SK-N-SH treated with all-trans-retinoic acid at 6 μM for 48 hours (cell line): Measurements from ENCODE around the gene NUMA1.

Experiments
- ATAC-seq: fragments of 200-7000 bp; cut with Tn5 transposase; 3 replicates; pipeline ENCODE4 v1.9.1; 2020; ENCODE audit warnings: mild to moderate bottlenecking, moderate library complexity
- ARNTL ChIP-seq: fragments of 450-650 bp; formaldehyde crosslinking; IDR thresholded peaks from 2 replicates; pipeline ENCODE4 v1.5.0; 2020; ENCODE audit warnings: low read depth, mild to moderate bottlenecking, moderate library complexity, borderline replicate concordance
- BACH2 ChIP-seq: fragments of 250-450 bp; sonication (Bioruptor Pico); IDR thresholded peaks from 2 replicates; pipeline ENCODE4 v1.9.0; 2021; ENCODE audit warnings: mild to moderate bottlenecking, borderline replicate concordance
- CSDC2 ChIP-seq: fragments of 250-450 bp; sonication (Bioruptor Pico); IDR thresholded peaks from 2 replicates; pipeline ENCODE4 v1.5.0; 2020; ENCODE audit warnings: mild to moderate bottlenecking, moderate library complexity
- ISL1 ChIP-seq: fragments of 250-450 bp; sonication (Bioruptor Pico); IDR thresholded peaks from 2 replicates; pipeline ENCODE4 v2.1.2; 2022; ENCODE audit warnings: mild to moderate bottlenecking, moderate library complexity
- PPARA ChIP-seq: fragments of 250-450 bp; sonication (Bioruptor Pico); IDR thresholded peaks from 2 replicates; pipeline ENCODE4 v1.5.0; 2020; ENCODE audit warnings: mild to moderate bottlenecking, borderline replicate concordance
- RARB ChIP-seq: fragments of 250-450 bp; sonication (Bioruptor Pico); IDR thresholded peaks from 2 replicates; pipeline ENCODE4 v1.8.0; 2021; ENCODE audit warnings: mild to moderate bottlenecking, moderate library complexity
- SNAI2 ChIP-seq: fragments of 250-450 bp; sonication (Bioruptor Pico); IDR thresholded peaks from 2 replicates; pipeline ENCODE4 v1.5.0; 2020; ENCODE audit warnings: mild to moderate bottlenecking, moderate library complexity
- TCF4 ChIP-seq: fragments of 250-450 bp; sonication (Bioruptor Pico); IDR thresholded peaks from 2 replicates; pipeline ENCODE4 v1.8.0; 2021; ENCODE audit warnings: mild to moderate bottlenecking, moderate library complexity, borderline replicate concordance
- TOX ChIP-seq: fragments of 250-450 bp; sonication (Bioruptor Pico); IDR thresholded peaks from 2 replicates; pipeline ENCODE4 v1.8.0; 2021; ENCODE audit warnings: mild to moderate bottlenecking, moderate library complexity, borderline replicate concordance
- ZC3H10 ChIP-seq: fragments of 250-450 bp; sonication (Bioruptor Pico); IDR thresholded peaks from 2 replicates; pipeline ENCODE4 v1.5.1; 2021; ENCODE audit warnings: mild to moderate bottlenecking, moderate library complexity
- ZFP3 ChIP-seq: fragments of 250-450 bp; sonication (Bioruptor Pico); IDR thresholded peaks from 2 replicates; pipeline ENCODE4 v1.5.0; 2020; ENCODE audit warnings: mild to moderate bottlenecking, moderate library complexity
- ZFP30 ChIP-seq: fragments of 450-650 bp; formaldehyde crosslinking; IDR thresholded peaks from 2 replicates; pipeline ENCODE4 v1.5.0; 2022; ENCODE audit warnings: mild to moderate bottlenecking, moderate library complexity
- ZNF70 ChIP-seq: fragments of 450-650 bp; formaldehyde crosslinking; IDR thresholded peaks from 2 replicates; pipeline ENCODE4 v1.5.0; 2020; ENCODE audit warnings: mild to moderate bottlenecking, moderate library complexity
- ZNF8 ChIP-seq: fragments of 450-650 bp; formaldehyde crosslinking; IDR thresholded peaks from 2 replicates; pipeline ENCODE4 v1.5.0; 2020; ENCODE audit warnings: mild to moderate bottlenecking, moderate library complexity
- TF ChIP-seq, protein P1 (sequence below): fragments of 250-450 bp; sonication (Bioruptor Pico); IDR thresholded peaks from 2 replicates; pipeline ENCODE4 v1.5.0; 2020; ENCODE audit warnings: mild to moderate bottlenecking, moderate library complexity
- TF ChIP-seq, protein P2 (sequence below): fragments of 250-450 bp; sonication (Bioruptor Pico); IDR thresholded peaks from 2 replicates; pipeline ENCODE4 v1.5.1; 2021; ENCODE audit warnings: mild to moderate bottlenecking, moderate library complexity
- TF ChIP-seq, protein P3 (sequence below): fragments of 250-450 bp; sonication (Bioruptor Pico); IDR thresholded peaks from 2 replicates; pipeline ENCODE4 v1.5.1; 2020; ENCODE audit warnings: low read depth, mild to moderate bottlenecking, moderate library complexity

NUMA1 gene, protein sequence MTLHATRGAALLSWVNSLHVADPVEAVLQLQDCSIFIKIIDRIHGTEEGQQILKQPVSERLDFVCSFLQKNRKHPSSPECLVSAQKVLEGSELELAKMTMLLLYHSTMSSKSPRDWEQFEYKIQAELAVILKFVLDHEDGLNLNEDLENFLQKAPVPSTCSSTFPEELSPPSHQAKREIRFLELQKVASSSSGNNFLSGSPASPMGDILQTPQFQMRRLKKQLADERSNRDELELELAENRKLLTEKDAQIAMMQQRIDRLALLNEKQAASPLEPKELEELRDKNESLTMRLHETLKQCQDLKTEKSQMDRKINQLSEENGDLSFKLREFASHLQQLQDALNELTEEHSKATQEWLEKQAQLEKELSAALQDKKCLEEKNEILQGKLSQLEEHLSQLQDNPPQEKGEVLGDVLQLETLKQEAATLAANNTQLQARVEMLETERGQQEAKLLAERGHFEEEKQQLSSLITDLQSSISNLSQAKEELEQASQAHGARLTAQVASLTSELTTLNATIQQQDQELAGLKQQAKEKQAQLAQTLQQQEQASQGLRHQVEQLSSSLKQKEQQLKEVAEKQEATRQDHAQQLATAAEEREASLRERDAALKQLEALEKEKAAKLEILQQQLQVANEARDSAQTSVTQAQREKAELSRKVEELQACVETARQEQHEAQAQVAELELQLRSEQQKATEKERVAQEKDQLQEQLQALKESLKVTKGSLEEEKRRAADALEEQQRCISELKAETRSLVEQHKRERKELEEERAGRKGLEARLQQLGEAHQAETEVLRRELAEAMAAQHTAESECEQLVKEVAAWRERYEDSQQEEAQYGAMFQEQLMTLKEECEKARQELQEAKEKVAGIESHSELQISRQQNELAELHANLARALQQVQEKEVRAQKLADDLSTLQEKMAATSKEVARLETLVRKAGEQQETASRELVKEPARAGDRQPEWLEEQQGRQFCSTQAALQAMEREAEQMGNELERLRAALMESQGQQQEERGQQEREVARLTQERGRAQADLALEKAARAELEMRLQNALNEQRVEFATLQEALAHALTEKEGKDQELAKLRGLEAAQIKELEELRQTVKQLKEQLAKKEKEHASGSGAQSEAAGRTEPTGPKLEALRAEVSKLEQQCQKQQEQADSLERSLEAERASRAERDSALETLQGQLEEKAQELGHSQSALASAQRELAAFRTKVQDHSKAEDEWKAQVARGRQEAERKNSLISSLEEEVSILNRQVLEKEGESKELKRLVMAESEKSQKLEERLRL (N-terminal part only)

DNA sequence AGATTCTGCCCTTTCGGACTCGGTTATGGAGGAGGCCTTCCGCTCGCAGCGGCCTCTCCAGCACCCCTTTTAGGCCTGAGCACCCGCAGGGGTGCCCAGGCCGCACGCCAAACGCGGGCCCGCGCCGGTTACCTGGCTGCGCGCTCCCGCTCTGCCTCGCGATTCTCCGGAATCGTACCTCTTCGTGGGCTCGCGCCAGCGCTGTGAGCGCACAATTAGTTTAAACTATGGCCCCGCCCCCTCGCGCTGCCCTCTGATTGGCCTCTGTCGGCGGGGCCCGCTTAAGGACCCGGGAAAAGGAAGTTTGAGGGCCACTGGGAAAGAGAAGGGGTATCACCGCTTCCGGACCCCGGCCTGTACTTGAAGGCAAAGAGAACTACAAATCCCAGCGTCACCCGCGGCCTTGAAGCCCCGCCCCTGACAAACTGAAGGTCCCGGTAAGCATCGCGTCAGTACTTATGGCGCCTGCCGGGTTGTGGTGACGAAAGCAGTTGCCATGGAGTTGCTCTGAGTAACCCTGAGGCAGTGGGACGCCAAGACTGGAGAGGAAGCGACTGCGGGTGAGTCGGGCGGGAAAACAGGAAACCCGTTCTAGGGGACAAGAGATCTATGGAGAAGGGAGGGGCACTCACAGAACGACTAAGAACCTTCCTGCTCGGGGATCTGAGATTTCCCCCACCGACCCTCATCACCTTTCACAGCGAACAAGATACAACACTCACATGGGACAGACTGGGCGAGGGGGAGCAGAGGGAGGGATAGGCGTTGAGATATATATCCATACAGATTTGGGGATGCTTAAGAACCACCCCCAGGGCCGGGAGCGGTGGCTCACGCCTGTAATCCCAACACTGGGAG lies at the start of gene NUMA1, which contains the start of gene LRRC51:
NUMA1 (minus strand) TSS at position 217 of the 858 bp plus-strand sequence. CDS start 44,599 bp downstream, outside the sequence.
LRRC51 (plus strand) TSS at position 525 of the 858 bp plus-strand sequence. CDS start 8,234 bp downstream, outside the sequence.
- peak; percentile 96 for ATAC-seq
- TF ChIP-seq BACH2 (CRISPR knock-in tag) = no peak
- TF ChIP-seq SNAI2 (CRISPR knock-in tag) = no peak
- TF ChIP-seq, protein P1, sequence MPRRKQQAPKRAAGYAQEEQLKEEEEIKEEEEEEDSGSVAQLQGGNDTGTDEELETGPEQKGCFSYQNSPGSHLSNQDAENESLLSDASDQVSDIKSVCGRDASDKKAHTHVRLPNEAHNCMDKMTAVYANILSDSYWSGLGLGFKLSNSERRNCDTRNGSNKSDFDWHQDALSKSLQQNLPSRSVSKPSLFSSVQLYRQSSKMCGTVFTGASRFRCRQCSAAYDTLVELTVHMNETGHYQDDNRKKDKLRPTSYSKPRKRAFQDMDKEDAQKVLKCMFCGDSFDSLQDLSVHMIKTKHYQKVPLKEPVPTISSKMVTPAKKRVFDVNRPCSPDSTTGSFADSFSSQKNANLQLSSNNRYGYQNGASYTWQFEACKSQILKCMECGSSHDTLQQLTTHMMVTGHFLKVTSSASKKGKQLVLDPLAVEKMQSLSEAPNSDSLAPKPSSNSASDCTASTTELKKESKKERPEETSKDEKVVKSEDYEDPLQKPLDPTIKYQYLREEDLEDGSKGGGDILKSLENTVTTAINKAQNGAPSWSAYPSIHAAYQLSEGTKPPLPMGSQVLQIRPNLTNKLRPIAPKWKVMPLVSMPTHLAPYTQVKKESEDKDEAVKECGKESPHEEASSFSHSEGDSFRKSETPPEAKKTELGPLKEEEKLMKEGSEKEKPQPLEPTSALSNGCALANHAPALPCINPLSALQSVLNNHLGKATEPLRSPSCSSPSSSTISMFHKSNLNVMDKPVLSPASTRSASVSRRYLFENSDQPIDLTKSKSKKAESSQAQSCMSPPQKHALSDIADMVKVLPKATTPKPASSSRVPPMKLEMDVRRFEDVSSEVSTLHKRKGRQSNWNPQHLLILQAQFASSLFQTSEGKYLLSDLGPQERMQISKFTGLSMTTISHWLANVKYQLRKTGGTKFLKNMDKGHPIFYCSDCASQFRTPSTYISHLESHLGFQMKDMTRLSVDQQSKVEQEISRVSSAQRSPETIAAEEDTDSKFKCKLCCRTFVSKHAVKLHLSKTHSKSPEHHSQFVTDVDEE (CRISPR knock-in tag) = peak; percentile 44; the same call in 1 of the 2 replicates

DNA sequence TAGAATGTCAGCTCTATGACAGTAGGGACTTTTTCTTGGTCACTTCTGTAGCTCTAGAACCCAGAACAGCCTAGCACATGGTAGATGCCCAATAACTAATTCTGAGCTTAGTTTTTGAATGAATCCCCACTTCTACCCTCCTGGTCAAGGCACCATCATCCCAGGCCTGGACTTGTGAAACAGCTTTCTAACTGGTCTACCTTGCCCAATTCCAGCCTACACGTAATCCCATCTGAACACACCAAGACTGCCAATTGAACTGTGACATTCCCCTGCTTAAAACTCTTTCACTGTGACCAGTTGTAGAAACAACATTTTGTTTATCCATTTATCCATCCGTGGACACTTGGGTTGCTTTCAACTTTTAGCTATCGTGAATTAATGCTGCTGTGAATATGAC lies 49.0 kb upstream of the NUMA1 start:
- TF ChIP-seq, protein P1 (CRISPR knock-in tag) = no peak
- no peak for TF ChIP-seq ZC3H10 (CRISPR knock-in tag)
- no peak for TF ChIP-seq ZFP30 (CRISPR knock-in tag)
- TF ChIP-seq ZNF70 (CRISPR knock-in tag) = no peak
- no peak for TF ChIP-seq ISL1 (CRISPR knock-in tag)
- TF ChIP-seq ARNTL (CRISPR knock-in tag) = no peak
- TF ChIP-seq, protein P2, sequence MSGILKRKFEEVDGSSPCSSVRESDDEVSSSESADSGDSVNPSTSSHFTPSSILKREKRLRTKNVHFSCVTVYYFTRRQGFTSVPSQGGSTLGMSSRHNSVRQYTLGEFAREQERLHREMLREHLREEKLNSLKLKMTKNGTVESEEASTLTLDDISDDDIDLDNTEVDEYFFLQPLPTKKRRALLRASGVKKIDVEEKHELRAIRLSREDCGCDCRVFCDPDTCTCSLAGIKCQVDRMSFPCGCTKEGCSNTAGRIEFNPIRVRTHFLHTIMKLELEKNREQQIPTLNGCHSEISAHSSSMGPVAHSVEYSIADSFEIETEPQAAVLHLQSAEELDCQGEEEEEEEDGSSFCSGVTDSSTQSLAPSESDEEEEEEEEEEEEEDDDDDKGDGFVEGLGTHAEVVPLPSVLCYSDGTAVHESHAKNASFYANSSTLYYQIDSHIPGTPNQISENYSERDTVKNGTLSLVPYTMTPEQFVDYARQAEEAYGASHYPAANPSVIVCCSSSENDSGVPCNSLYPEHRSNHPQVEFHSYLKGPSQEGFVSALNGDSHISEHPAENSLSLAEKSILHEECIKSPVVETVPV (CRISPR knock-in tag) = no peak
- TF ChIP-seq CSDC2 = no peak
- TF ChIP-seq TCF4 (CRISPR knock-in tag) = no peak
- no peak for TF ChIP-seq ZNF8 (CRISPR knock-in tag)
- TF ChIP-seq ZFP3 = no peak
- TF ChIP-seq RARB (CRISPR knock-in tag) = no peak
- TF ChIP-seq PPARA = no peak
- TF ChIP-seq, protein P3, sequence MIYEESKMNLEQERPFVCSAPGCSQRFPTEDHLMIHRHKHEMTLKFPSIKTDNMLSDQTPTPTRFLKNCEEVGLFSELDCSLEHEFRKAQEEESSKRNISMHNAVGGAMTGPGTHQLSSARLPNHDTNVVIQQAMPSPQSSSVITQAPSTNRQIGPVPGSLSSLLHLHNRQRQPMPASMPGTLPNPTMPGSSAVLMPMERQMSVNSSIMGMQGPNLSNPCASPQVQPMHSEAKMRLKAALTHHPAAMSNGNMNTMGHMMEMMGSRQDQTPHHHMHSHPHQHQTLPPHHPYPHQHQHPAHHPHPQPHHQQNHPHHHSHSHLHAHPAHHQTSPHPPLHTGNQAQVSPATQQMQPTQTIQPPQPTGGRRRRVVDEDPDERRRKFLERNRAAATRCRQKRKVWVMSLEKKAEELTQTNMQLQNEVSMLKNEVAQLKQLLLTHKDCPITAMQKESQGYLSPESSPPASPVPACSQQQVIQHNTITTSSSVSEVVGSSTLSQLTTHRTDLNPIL = no peak
- TF ChIP-seq TOX (CRISPR knock-in tag) = no peak
- ATAC-seq = no peak
